ENCODE results near the gene SLMAP. TPM values are rescaled to one million over a fixed set of nuclear protein-coding genes. Genes with fewer than 3 reads are reported as not detected.
A peak's percentile ranks its signal among the peaks of the same experiment; 100 is the strongest.

The SLMAP gene
- total RNA-seq, 2 donors from 2014 or later = 76.3 to 131 TPM

- DNase-seq (ENCODE audit: low spot score) = no peak
- intact Hi-C loops (cut with DNase I) = no loop called here
- Histone ChIP-seq H3K4me1 (replicated peaks) (no peaks in the 10 kb centered on the region), H3K27me3 (replicated peaks; ENCODE audit: insufficient read depth) (no peaks in the 10 kb centered on the region), H3K4me3 (no peak overlapping the region), H3K36me3 (peaks cover 0 to 5% of the 10 kb centered on the region in 2 donors), H3K9me3 (no peaks in the 10 kb centered on the region), H3K27ac (peak overlapping the region in 1 of 2 donors; percentile 30)
- TF ChIP-seq POLR2A (IDR thresholded peaks at IDR 0.05) (no peak), POLR2AphosphoS5 (IDR thresholded peaks at IDR 0.05) (no peak)
- TF ChIP-seq, protein P1, sequence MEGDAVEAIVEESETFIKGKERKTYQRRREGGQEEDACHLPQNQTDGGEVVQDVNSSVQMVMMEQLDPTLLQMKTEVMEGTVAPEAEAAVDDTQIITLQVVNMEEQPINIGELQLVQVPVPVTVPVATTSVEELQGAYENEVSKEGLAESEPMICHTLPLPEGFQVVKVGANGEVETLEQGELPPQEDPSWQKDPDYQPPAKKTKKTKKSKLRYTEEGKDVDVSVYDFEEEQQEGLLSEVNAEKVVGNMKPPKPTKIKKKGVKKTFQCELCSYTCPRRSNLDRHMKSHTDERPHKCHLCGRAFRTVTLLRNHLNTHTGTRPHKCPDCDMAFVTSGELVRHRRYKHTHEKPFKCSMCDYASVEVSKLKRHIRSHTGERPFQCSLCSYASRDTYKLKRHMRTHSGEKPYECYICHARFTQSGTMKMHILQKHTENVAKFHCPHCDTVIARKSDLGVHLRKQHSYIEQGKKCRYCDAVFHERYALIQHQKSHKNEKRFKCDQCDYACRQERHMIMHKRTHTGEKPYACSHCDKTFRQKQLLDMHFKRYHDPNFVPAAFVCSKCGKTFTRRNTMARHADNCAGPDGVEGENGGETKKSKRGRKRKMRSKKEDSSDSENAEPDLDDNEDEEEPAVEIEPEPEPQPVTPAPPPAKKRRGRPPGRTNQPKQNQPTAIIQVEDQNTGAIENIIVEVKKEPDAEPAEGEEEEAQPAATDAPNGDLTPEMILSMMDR (IDR thresholded peaks at IDR 0.05) = no peak
- 70% methylated on average over 2 of the region's 2 CpGs for WGBS
Observed at GRCh38 chr3:57910990-57911389, 154.9 kb downstream of the SLMAP start.

- H3K36me3 ChIP-seq = peaks cover 0 to 5% of the 10 kb centered on the region in 2 donors
- TF ChIP-seq, protein P1 (IDR thresholded peaks at IDR 0.05) = no peak
- no peak for TF ChIP-seq POLR2AphosphoS5 (IDR thresholded peaks at IDR 0.05)
- TF ChIP-seq POLR2A (IDR thresholded peaks at IDR 0.05) = no peak
- DNase-seq (ENCODE audit: low spot score) = no peak
- WGBS = 47% methylated on average over 2 of the region's 2 CpGs
- H3K4me1 ChIP-seq (replicated peaks) = no peaks in the 10 kb centered on the region
- intact Hi-C loops (cut with DNase I) = no loop called here
- H3K9me3 ChIP-seq = no peaks in the 10 kb centered on the region
- H3K4me3 ChIP-seq = no peak overlapping the region
- no peaks in the 10 kb centered on the region for H3K27me3 ChIP-seq (replicated peaks; ENCODE audit: insufficient read depth)
- peak overlapping the region in 1 of 2 donors; percentile 30 for H3K27ac ChIP-seq
Observed at GRCh38 chr3:57911593-57911992, 155.5 kb downstream of the SLMAP start.

GRCh38 chr3:57917601-57918000, 161.5 kb downstream of the SLMAP start:
- Histone ChIP-seq H3K27ac (peak overlapping the region; percentile 46 to 64), H3K4me1 (replicated peaks) (peaks cover 6% of the 10 kb centered on the region), H3K9me3 (no peaks in the 10 kb centered on the region), H3K4me3 (no peak overlapping the region), H3K36me3 (no peaks in the 10 kb centered on the region), H3K27me3 (replicated peaks; ENCODE audit: insufficient read depth) (no peaks in the 10 kb centered on the region)
- intact Hi-C loops (cut with DNase I) = no loop called here
- WGBS = 8% methylated on average over 1 of the region's 1 CpG
- TF ChIP-seq POLR2A (IDR thresholded peaks at IDR 0.05) = no peak
- TF ChIP-seq, protein P1 (IDR thresholded peaks at IDR 0.05) = no peak
- no peak for TF ChIP-seq POLR2AphosphoS5 (IDR thresholded peaks at IDR 0.05)
- peak; percentile 20 for DNase-seq (ENCODE audit: low spot score)

DNA sequence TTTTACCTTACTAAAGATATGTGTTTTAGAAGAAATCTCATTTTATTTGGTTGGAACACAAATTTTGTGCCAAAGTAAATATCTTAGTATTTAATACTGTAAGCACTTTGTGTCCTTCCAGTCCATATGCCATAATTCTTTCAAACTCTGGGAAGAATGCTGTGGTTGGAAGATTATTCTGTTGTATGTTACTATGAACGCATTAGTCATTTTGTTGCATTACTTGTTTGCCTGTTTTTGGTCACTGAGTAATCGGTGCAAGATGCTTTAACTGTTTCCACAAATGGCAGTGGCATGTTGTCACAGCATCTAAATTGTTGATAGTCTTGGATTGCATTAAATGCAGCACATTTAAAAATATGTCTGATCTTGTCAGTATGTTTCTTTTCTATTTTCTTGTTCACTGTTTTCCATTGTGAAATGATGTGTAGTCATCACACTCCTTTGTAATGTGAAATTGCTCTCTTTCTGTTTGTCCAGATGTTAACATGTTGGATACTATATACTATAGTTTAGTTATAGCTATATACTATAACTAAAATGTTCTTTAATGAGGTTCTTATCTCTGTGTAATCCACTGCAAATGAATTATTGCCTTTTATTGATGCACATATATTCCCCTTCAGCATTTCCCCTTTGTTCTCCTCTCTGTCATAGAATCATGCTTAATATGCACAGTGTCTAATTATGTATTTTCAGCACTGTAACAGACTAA, 162.2 kb downstream of the SLMAP start:
- H3K27ac ChIP-seq = peak overlapping the region; percentile 46 to 64
- WGBS = 8% methylated on average over 2 of the region's 2 CpGs
- H3K36me3 ChIP-seq = no peaks in the 10 kb centered on the region

More for the DNA sequence above, 162.2 kb downstream of the SLMAP start:
- intact Hi-C loops (cut with DNase I) = no loop called here
- Histone ChIP-seq H3K4me3 (no peak overlapping the region), H3K27me3 (replicated peaks; ENCODE audit: insufficient read depth) (no peaks in the 10 kb centered on the region), H3K9me3 (no peaks in the 10 kb centered on the region), H3K4me1 (replicated peaks) (peaks cover 6% of the 10 kb centered on the region)
- DNase-seq (ENCODE audit: low spot score) = no peak
- peak; percentile 47 for TF ChIP-seq POLR2AphosphoS5 (IDR thresholded peaks at IDR 0.05)
- TF ChIP-seq, protein P1 (IDR thresholded peaks at IDR 0.05) = no peak

Data from prostate gland (tissue), 2 donors.